HEK293T (cell line): ENCODE measurements around the gene ZDHHC14.

ENCODE experiments used
- FOXA1 ChIP-seq: fragments of 450-650 bp; IDR thresholded peaks from 2 replicates; pipeline ENCODE4 v1.6.1; 2016; ENCODE audit warnings: mild to moderate bottlenecking
- FOXM1 ChIP-seq: fragments of 450-650 bp; IDR thresholded peaks from 2 replicates; pipeline ENCODE4 v1.6.1; 2017; ENCODE audit warnings: mild to moderate bottlenecking, borderline replicate concordance
- L3MBTL2 ChIP-seq: fragments of 450-650 bp; conservative IDR thresholded peaks from 2 replicates; pipeline ENCODE4 v1.6.1; 2016; ENCODE audit warnings: mild to moderate bottlenecking
- SUZ12 ChIP-seq: fragments of 450-650 bp; IDR thresholded peaks from 2 replicates; pipeline ENCODE4 v1.6.1; 2016; ENCODE audit warnings: mild to moderate bottlenecking
- TARDBP ChIP-seq: fragments of 450-650 bp; IDR thresholded peaks from 2 replicates; pipeline ENCODE4 v1.6.1; 2016
- ZNF384 ChIP-seq: fragments of 450-650 bp; IDR thresholded peaks from 2 replicates; pipeline ENCODE4 v1.6.1; 2016

- TF ChIP-seq FOXM1: no peak
- TF ChIP-seq FOXA1: no peak
- TF ChIP-seq TARDBP: no peak
- TF ChIP-seq ZNF384: no peak
- no peak for TF ChIP-seq L3MBTL2
- TF ChIP-seq SUZ12: no peak
Measured at GRCh38 chr6:157716251-157716995, 335.4 kb downstream of the ZDHHC14 start.
